Measurements from ENCODE around the gene ARPC2.

The ARPC2 gene

GRCh38 chr2:218236829-218237228, 19.8 kb downstream of the ARPC2 start:
- no peak for TF ChIP-seq ZFX (IDR thresholded peaks at IDR 0.05)
- TF ChIP-seq, protein P1, sequence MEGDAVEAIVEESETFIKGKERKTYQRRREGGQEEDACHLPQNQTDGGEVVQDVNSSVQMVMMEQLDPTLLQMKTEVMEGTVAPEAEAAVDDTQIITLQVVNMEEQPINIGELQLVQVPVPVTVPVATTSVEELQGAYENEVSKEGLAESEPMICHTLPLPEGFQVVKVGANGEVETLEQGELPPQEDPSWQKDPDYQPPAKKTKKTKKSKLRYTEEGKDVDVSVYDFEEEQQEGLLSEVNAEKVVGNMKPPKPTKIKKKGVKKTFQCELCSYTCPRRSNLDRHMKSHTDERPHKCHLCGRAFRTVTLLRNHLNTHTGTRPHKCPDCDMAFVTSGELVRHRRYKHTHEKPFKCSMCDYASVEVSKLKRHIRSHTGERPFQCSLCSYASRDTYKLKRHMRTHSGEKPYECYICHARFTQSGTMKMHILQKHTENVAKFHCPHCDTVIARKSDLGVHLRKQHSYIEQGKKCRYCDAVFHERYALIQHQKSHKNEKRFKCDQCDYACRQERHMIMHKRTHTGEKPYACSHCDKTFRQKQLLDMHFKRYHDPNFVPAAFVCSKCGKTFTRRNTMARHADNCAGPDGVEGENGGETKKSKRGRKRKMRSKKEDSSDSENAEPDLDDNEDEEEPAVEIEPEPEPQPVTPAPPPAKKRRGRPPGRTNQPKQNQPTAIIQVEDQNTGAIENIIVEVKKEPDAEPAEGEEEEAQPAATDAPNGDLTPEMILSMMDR (conservative IDR thresholded peaks at IDR 0.05) = no peak
- no peak overlapping the region for H3K27ac ChIP-seq

- H3K27ac ChIP-seq = no peak overlapping the region
- TF ChIP-seq ZFX (IDR thresholded peaks at IDR 0.05) = no peak
- TF ChIP-seq, protein P1 (conservative IDR thresholded peaks at IDR 0.05) = no peak
Measured at GRCh38 chr2:218238887-218239286, 21.9 kb downstream of the ARPC2 start.

- no peak for TF ChIP-seq ZFX (IDR thresholded peaks at IDR 0.05)
- TF ChIP-seq, protein P1 (conservative IDR thresholded peaks at IDR 0.05) = no peak
- H3K27ac ChIP-seq = peak overlapping the region; percentile 11; the same call in 1 of the 2 replicates
Measured at GRCh38 chr2:218244204-218244603, 27.2 kb downstream of the ARPC2 start.

DNA sequence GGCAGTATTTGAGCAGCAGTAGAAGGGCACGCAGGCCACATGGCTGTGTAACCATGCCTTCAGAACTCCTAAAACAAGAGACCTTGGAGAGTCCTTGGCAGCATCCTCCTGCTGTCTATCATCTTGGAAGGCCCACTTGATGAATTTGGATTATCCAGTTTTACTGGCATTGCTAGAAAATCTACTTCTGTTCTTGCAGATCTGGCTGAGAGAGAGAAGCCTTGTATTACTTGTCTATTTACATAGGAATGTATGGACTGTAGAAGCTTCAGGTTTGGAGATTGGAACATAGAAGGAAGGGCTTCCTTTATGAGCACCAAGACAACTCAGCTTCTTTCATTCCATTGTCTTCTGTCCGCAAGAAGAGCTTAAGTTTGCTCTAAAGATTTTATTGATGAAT, 27.7 kb downstream of the ARPC2 start:
- peak overlapping the region; percentile 11; the same call in 1 of the 2 replicates for H3K27ac ChIP-seq
- TF ChIP-seq ZFX (IDR thresholded peaks at IDR 0.05) = no peak
- TF ChIP-seq, protein P1 (conservative IDR thresholded peaks at IDR 0.05) = no peak

GRCh38 chr2:218245214-218245613, 28.2 kb downstream of the ARPC2 start:
- TF ChIP-seq, protein P1 (conservative IDR thresholded peaks at IDR 0.05) = no peak
- no peak for TF ChIP-seq ZFX (IDR thresholded peaks at IDR 0.05)
- peak overlapping the region; percentile 33; the same call in 1 of the 2 replicates for H3K27ac ChIP-seq

DNA sequence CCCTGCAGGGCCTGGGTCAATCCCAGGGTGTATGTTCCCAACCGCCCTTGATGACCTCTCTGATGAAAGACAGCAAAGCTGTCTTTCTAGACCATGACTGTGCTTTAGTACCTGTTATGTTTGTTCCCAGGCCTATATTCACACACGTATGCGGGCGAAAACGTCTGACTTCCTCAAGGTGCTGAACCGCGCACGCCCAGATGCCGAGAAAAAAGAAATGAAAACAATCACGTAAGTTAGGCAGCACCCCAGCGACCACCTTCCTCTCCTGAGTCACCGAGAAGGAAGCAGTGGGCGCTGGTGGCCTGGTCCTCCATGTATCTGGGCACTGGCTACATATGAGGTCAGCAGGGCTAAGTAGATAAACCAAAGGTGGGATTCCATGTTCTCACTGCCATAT, 32.7 kb downstream of the ARPC2 start:
- no peak overlapping the region for H3K27ac ChIP-seq
- TF ChIP-seq, protein P1 (conservative IDR thresholded peaks at IDR 0.05) = no peak
- no peak for TF ChIP-seq ZFX (IDR thresholded peaks at IDR 0.05)

DNA sequence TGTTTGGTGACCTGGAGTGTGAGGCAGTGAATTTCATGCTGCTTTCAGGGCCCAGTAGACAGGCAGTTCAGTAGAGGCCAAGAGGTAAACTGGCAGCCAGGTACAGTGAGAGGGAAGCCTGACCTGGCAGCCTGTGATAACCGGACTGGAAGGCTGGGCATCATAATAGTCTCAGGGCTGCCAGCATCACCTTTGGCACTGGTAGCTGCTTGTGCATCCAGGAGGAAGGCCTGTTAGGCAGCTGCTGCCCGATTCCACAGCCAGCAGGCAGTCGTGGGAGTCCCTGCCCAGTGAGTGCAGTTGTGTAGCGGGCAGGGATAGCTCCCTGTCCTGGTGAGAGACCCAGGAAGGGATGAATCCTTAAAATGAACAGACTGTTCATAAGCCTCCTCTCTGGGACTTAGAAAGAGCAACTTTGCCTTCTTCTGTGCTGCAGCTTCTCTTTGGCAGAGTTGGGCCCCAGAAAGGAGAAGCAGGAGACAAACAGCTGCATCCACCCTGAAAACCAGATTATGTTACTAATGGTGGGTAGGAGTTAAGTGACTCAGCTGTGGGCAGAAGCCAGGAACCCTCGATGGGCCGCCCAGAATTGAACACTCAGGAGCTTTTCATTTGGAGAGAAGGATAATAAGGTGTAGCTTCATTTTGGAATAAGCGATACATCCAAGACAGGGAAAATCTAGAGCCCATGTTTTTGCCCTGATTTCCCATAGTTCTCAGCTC, 35.7 kb downstream of the ARPC2 start:
- H3K27ac ChIP-seq = no peak overlapping the region
- TF ChIP-seq, protein P1 (conservative IDR thresholded peaks at IDR 0.05) = no peak
- no peak for TF ChIP-seq ZFX (IDR thresholded peaks at IDR 0.05)
